Neural cell (in vitro differentiated cells): ENCODE data around the gene ZNF613. TPM values are rescaled to one million over a fixed set of nuclear protein-coding genes. Genes with fewer than 3 reads are reported as not detected.

Source experiments
- H2AFZ ChIP-seq: fragments of 200-600, 300-800 bp; sonication (generic), shearing (Covaris generic); 2 replicates; pipeline ENCODE4 v1.6.0; 2014; ENCODE audit warnings: low read depth, mild to moderate bottlenecking, antibody characterized with exemption, low read length, moderate library complexity
- H3F3A ChIP-seq: fragments of 200-600 bp; shearing (Covaris generic); 2 replicates; pipeline ENCODE4 v1.6.1; 2016; ENCODE audit warnings: mild to moderate bottlenecking, moderate library complexity, mixed read lengths, antibody characterized with exemption, low read length; ENCODE audit not compliant: insufficient read depth, poor library complexity, severe bottlenecking
- H3K27ac ChIP-seq: fragments of 200-600, 300-800 bp; sonication (generic), shearing (Covaris generic); 2 replicates; pipeline ENCODE4 v1.5.1; 2014; ENCODE audit warnings: mild to moderate bottlenecking, low read length, moderate library complexity
- H3K27me3 ChIP-seq: fragments of 300-800, 200-600 bp; sonication (generic), shearing (Covaris generic); 2 replicates; pipeline ENCODE4 v1.6.0; 2014; ENCODE audit warnings: mild to moderate bottlenecking, low read depth, low read length, moderate library complexity; ENCODE audit not compliant: insufficient read depth
- H3K36me3 ChIP-seq: fragments of 300-800, 200-600 bp; sonication (generic), shearing (Covaris generic); 2 replicates; pipeline ENCODE4 v1.5.1; 2014; ENCODE audit warnings: mild to moderate bottlenecking, antibody characterized with exemption, low read length, moderate library complexity; ENCODE audit not compliant: insufficient read depth
- H3K4me2 ChIP-seq: fragments of 300-800, 200-600 bp; sonication (generic), shearing (Covaris generic); 2 replicates; pipeline ENCODE4 v1.6.0; 2014; ENCODE audit warnings: mild to moderate bottlenecking, low read length
- H3K4me3 ChIP-seq: fragments of 300-800, 200-600 bp; sonication (generic), shearing (Covaris generic); 2 replicates; pipeline ENCODE4 v1.5.1; 2014; ENCODE audit warnings: mild to moderate bottlenecking, low read length, moderate library complexity
- H3K79me2 ChIP-seq: fragments of 200-600 bp; shearing (Covaris generic); replicated peaks from 2 replicates; pipeline ENCODE4 v1.6.0; 2014; ENCODE audit warnings: mild to moderate bottlenecking, low read length, moderate library complexity; ENCODE audit not compliant: insufficient read depth
- H3K9ac ChIP-seq: fragments of 300-800, 200-600 bp; sonication (generic), shearing (Covaris generic); 2 replicates; pipeline ENCODE4 v1.6.1; 2016; ENCODE audit warnings: mild to moderate bottlenecking, low read length, mixed read lengths
- H3K9me2 ChIP-seq: fragments of 200-600 bp; shearing (Covaris generic); 2 replicates; pipeline ENCODE4 v1.6.1; 2016; ENCODE audit warnings: mild to moderate bottlenecking, low read length, mixed read lengths; ENCODE audit not compliant: insufficient read depth
- H3K9me3 ChIP-seq: fragments of 200-600, 300-800 bp; sonication (generic), shearing (Covaris generic); 2 replicates; pipeline ENCODE4 v1.6.1; 2016; ENCODE audit warnings: mild to moderate bottlenecking, mixed run types, low read length, moderate library complexity, mixed read lengths
- H4K20me1 ChIP-seq: fragments of 200-600 bp; shearing (Covaris generic); 2 replicates; pipeline ENCODE4 v1.6.1; 2016; ENCODE audit warnings: mild to moderate bottlenecking, mixed run types; ENCODE audit not compliant: insufficient read depth
- EP300 ChIP-seq: fragments of 450-650 bp; conservative IDR thresholded peaks from 2 replicates; pipeline ENCODE4 v1.6.1; 2014; ENCODE audit warnings: antibody characterized with exemption, mild to moderate bottlenecking, moderate library complexity; ENCODE audit not compliant: poor library complexity, severe bottlenecking
- EZH2 ChIP-seq: fragments of 200-600, 300-800 bp; shearing (Covaris generic), sonication (generic); IDR thresholded peaks from 2 replicates; pipeline ENCODE4 v1.6.1; 2014; ENCODE audit warnings: antibody characterized with exemption, low read length, borderline replicate concordance, mild to moderate bottlenecking; ENCODE audit not compliant: insufficient read depth, poor library complexity, severe bottlenecking
- MXI1 ChIP-seq: fragments of 450-650 bp; conservative IDR thresholded peaks from 2 replicates; pipeline ENCODE4 v1.6.1; 2014; ENCODE audit warnings: antibody characterized with exemption, mild to moderate bottlenecking; ENCODE audit not compliant: poor library complexity, severe bottlenecking
- POLR2AphosphoS5 ChIP-seq: IDR thresholded peaks from 2 replicates; pipeline ENCODE4 v1.6.1; 2012
- RAD21 ChIP-seq: fragments of 450-650 bp; conservative IDR thresholded peaks from 2 replicates; pipeline ENCODE4 v1.6.1; 2014; ENCODE audit warnings: antibody characterized with exemption, mild to moderate bottlenecking, moderate library complexity
- SMC3 ChIP-seq: fragments of 450-650 bp; conservative IDR thresholded peaks from 2 replicates; pipeline ENCODE4 v1.6.1; 2014; ENCODE audit warnings: antibody characterized with exemption, mild to moderate bottlenecking, moderate library complexity; ENCODE audit not compliant: poor library complexity
- TAF1 ChIP-seq: IDR thresholded peaks from 2 replicates; pipeline ENCODE4 v1.6.1; 2012; ENCODE audit warnings: low read depth
- polyA plus RNA-seq: library from polyadenylated mRNA; depleted of rRNA; stranded (reverse); fragments of >200 nt; gene quantifications from 2 replicates; pipeline ENCODE4 v1.2.3, GENCODE V29; 2014
- TF ChIP-seq, protein P1 (sequence below): fragments of 450-650 bp; IDR thresholded peaks from 2 replicates; pipeline ENCODE4 v1.5.1; 2014; ENCODE audit warnings: antibody characterized with exemption, mild to moderate bottlenecking, moderate library complexity; ENCODE audit not compliant: poor library complexity, severe bottlenecking
- TF ChIP-seq, protein P2 (sequence below): IDR thresholded peaks from 2 replicates; pipeline ENCODE4 v1.6.1; 2012; ENCODE audit warnings: borderline replicate concordance

Gene ZNF613
- polyA plus RNA-seq, 1 donor from 2014 or later: 10.9 TPM

DNA sequence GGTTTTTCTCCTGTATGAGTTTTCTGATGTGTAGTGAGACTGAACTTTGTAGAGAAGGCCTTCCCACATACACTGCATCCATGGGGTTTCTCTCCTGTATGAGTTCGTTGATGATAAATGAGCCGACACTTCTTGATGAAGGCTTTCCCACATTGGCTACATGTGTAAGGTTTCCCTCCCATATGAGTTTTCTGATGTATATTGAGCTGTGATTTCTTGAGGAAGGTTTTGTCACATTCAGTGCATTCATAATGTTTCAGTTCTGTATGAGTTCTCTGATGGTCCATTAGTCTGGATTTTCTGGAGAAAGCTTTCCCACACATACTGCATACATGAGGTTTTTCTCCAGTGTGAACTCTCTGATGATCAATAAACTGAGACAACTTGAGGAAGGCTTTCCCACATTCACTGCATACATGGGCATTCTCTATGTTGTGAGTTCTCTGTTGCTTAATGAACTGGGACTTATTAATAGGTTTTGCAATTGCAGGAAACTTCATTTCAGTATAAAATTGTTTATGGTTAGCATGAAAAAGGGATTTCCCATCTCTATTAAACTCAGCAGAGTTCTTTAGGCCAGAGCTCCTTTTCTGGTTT lies 66.9 kb downstream of the ZNF613 start:
- Histone ChIP-seq H3K36me3 (peaks cover 56% of the 10 kb centered on the region), H3K79me2 (no peaks in the 10 kb centered on the region), H3K9ac (no peak overlapping the region), H3F3A (no peaks in the 10 kb centered on the region), H3K4me3 (no peak overlapping the region), H3K27me3 (no peaks in the 10 kb centered on the region), H4K20me1 (no peaks in the 10 kb centered on the region), H3K9me3 (peaks cover 39% of the 10 kb centered on the region), H3K9me2 (no peaks in the 10 kb centered on the region), H3K4me2 (no peak overlapping the region), H2AFZ (no peak overlapping the region), H3K27ac (no peak overlapping the region)
- TF ChIP-seq, protein P1, sequence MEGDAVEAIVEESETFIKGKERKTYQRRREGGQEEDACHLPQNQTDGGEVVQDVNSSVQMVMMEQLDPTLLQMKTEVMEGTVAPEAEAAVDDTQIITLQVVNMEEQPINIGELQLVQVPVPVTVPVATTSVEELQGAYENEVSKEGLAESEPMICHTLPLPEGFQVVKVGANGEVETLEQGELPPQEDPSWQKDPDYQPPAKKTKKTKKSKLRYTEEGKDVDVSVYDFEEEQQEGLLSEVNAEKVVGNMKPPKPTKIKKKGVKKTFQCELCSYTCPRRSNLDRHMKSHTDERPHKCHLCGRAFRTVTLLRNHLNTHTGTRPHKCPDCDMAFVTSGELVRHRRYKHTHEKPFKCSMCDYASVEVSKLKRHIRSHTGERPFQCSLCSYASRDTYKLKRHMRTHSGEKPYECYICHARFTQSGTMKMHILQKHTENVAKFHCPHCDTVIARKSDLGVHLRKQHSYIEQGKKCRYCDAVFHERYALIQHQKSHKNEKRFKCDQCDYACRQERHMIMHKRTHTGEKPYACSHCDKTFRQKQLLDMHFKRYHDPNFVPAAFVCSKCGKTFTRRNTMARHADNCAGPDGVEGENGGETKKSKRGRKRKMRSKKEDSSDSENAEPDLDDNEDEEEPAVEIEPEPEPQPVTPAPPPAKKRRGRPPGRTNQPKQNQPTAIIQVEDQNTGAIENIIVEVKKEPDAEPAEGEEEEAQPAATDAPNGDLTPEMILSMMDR: no peak
- no peak for TF ChIP-seq SMC3
- no peak for TF ChIP-seq EP300
- no peak for TF ChIP-seq MXI1
- no peak for TF ChIP-seq POLR2AphosphoS5
- no peak for TF ChIP-seq TAF1
- no peak for TF ChIP-seq RAD21
- TF ChIP-seq, protein P2, sequence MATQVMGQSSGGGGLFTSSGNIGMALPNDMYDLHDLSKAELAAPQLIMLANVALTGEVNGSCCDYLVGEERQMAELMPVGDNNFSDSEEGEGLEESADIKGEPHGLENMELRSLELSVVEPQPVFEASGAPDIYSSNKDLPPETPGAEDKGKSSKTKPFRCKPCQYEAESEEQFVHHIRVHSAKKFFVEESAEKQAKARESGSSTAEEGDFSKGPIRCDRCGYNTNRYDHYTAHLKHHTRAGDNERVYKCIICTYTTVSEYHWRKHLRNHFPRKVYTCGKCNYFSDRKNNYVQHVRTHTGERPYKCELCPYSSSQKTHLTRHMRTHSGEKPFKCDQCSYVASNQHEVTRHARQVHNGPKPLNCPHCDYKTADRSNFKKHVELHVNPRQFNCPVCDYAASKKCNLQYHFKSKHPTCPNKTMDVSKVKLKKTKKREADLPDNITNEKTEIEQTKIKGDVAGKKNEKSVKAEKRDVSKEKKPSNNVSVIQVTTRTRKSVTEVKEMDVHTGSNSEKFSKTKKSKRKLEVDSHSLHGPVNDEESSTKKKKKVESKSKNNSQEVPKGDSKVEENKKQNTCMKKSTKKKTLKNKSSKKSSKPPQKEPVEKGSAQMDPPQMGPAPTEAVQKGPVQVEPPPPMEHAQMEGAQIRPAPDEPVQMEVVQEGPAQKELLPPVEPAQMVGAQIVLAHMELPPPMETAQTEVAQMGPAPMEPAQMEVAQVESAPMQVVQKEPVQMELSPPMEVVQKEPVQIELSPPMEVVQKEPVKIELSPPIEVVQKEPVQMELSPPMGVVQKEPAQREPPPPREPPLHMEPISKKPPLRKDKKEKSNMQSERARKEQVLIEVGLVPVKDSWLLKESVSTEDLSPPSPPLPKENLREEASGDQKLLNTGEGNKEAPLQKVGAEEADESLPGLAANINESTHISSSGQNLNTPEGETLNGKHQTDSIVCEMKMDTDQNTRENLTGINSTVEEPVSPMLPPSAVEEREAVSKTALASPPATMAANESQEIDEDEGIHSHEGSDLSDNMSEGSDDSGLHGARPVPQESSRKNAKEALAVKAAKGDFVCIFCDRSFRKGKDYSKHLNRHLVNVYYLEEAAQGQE: no peak
- no peak for TF ChIP-seq EZH2

Other genes with a start within 250 kb of the ZNF613 start
- gene SPACA6, start 234.1 kb upstream of the ZNF613 start, polyA plus RNA-seq: 5.2 and 11.6 TPM in 2 replicates
- gene HAS1, start 203.5 kb upstream of the ZNF613 start, polyA plus RNA-seq: 0.30 TPM in 1 of 2 replicates, not detected in the other
- gene FPR1, start 175.6 kb upstream of the ZNF613 start, polyA plus RNA-seq: not detected in 2 replicates
- gene FPR2, start 166.3 kb upstream of the ZNF613 start, polyA plus RNA-seq: not detected in 2 replicates
- not detected in 2 replicates for gene FPR3, start 132.3 kb upstream of the ZNF613 start, polyA plus RNA-seq
- gene ZNF577, start 39.5 kb upstream of the ZNF613 start, polyA plus RNA-seq: 44.0 and 54.1 TPM in 2 replicates
- gene ZNF649, start 22.5 kb upstream of the ZNF613 start, polyA plus RNA-seq: 19.8 and 23.8 TPM in 2 replicates
- gene ZNF350, start 59.4 kb downstream of the ZNF613 start, polyA plus RNA-seq: 7.9 and 14.8 TPM in 2 replicates
- 13.6 and 16.3 TPM in 2 replicates for gene ZNF615, start 80.7 kb downstream of the ZNF613 start, polyA plus RNA-seq
- 15.8 and 17.8 TPM in 2 replicates for gene ZNF614, start 100.9 kb downstream of the ZNF613 start, polyA plus RNA-seq
- 38.7 and 48.6 TPM in 2 replicates for gene ZNF432, start 121.4 kb downstream of the ZNF613 start, polyA plus RNA-seq
- 27.5 and 30.1 TPM in 2 replicates for gene ZNF841, start 168.3 kb downstream of the ZNF613 start, polyA plus RNA-seq
- 9.7 and 10.9 TPM in 2 replicates for gene ZNF616, start 212.5 kb downstream of the ZNF613 start, polyA plus RNA-seq
- gene ZNF836, start 244.1 kb downstream of the ZNF613 start, polyA plus RNA-seq: 13.2 and 24.5 TPM in 2 replicates